IPS-NIHi7 (cell line): ENCODE data around the gene MALSU1.
A peak's percentile ranks its signal among the peaks of the same experiment; 100 is the strongest.

ENCODE experiments used
- DNase-seq: peaks from one replicate; pipeline ENCODE4 v3.0.0; 2012; ENCODE audit warnings: mixed read lengths; ENCODE audit errors: extremely low spot score

The MALSU1 gene

DNA sequence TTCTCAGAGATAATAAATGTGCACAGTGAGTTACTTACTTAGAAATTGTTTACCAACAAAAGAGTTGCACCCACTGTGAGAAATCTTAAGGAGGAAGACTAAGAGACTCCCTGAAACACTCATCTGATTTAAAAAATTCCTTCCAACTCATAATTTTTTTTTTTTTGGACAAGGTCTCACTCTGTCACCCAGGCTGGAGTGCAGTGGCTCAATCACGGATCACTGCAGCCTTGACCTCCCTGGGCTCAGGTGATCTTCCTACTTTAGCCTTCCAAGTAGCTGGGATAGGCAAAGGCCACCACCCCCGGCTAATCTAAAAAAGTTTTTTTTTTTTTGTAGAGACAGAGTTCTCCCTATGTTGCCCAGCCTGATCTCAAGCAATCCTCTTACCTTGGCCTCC lies 36.0 kb downstream of the MALSU1 start:
- DNase-seq: no peak

DNA sequence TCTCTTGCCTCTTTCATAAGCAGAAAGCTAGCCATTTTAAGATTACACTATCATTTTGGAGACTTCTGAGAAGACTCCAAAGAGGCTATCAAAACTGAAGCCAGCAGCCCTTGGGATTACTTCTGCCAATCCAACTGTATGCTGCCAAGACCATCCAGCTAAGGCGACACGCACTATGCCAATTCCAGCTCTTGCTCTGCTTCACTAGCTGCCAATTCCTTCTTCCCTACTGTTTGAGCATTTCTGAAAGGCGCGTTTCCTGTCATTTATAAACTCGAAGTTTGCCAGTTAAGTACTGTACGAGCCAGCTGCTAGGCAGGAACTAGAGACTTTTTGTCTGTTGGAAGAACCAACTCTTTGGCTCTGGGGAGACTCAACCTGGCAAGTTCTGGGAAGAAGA lies 36.5 kb downstream of the MALSU1 start:
- DNase-seq: no peak

DNA sequence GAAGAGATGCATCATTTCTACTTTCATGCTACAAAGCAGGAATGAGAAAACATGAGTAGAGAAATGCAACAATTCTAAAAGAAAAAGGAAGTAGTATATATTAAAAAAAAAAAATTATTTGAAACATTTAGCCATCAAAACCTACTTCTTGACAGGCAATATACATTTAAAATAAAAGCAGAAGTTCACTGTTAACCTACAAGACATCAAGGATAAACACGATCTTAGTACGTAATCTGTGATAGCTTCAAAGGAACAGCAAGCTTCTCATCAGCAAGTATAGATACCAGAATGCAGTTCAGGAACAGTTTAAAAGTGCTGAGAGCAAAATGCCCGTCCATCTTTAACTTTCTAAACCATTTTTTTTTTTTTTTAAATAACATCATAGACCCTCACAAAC lies 36.9 kb downstream of the MALSU1 start:
- no peak for DNase-seq

DNA sequence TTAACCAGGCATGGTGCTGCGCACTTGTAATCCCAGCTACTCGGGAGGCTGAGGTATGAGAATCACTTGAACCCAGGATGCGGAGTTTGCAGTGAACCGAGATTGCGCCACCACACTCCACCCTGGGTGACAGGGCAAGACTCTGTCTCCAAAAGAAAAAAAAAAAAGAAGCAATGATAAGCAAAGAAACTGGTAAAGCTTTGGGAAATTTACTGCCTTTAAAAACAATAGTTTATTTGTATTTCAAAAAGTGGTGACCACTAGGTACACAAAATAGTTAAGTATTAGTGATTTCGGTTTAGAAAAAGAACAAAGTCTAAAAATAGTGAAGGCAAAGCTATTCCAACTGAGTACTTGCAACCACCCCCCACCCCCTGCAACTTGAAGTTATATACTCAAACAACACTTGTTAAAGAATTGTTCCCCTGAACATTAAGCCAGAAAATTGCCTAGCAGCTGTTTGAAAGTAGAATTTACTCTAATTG lies 37.7 kb downstream of the MALSU1 start:
- no peak for DNase-seq

DNA sequence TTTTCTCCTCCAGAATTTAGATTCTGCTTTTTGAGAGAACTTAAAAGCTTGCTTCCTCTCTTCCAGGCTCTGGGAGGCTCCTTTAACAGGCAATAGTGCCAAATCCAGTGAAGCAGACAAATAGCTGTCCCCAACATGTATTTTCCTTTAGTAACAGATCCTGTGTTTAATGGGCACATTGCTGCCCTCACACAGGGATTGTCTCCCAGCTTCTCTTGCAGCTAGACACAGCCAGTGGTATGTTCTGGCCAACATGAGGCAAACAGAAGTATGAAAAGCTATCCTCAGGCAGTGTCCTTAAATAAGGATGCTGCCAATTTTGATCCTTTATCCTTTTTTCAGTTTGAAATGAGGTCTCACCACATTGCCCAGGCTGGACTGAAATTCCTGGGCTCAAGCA lies 38.2 kb downstream of the MALSU1 start:
- no peak for DNase-seq

DNA sequence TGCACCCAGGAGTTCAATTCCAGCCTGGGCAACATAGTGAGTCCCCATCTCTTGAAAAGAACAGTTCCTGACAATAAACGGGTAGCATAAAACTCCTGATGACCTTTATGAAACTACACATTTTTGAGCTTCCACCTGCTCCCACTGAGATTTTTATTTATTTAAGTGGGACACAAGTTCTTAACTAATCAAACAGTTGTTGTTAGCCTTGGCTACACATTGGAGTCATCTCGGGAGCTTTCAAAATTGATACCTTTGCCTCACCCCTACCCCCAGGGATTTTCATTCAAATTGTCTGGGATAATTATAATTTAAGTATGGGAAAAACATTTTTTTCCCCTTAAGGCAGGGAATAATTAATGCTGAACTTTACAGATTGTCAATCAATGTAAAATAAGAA lies 39.3 kb downstream of the MALSU1 start:
- no peak for DNase-seq

DNA sequence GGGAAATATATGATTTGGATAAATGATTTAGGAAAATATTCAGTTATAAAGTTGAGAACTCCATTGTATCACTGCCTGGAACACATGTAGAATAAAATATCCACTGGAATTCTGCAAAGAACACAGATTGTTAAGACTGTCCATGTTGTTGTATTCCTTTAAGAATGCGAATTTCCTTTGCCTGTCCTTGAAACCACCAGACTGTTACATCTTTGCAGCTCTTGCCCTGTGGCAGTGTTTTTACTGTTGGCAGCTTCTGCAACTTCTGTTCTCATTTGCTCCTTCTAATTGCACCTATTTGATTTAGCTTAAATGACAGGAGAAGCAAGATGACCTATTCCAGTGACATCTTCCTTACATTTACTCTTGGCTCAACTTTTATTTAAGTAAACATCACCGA lies 39.7 kb downstream of the MALSU1 start:
- DNase-seq: no peak

DNA sequence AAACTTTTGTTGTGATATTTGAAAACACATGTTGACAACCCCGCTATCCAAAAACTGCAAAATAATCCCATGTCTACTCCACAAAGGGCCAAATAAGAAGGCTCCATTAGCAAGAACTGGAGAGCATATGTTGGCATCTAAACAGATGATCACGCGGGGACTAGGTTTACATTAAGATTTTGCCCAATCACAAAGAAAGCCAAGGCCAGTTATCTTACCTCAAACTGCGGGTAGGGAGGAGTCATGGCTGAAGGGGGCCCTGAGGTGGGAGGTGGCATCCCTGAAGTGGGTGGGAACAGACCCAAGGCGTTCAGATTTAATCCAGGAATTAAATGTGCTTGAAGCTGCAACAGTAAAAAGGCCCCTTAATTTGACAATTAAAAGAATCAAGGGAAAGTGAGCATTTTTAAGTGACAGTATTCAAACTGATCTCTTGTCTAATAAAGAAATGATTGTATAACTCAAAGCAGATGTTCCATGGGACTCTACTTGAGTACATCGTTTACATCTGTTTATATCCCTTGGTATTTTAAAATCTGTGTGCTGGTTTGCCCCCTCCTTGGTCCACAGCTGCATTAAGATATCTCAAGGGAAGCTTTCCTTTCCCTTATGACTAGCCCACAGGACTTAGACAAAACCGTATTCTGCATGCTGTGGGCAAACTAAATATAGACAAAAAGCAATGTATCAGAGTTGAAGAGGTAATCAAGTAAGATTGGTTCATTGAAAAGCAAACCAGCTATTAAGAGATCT lies 42.9 kb downstream of the MALSU1 start:
- no peak for DNase-seq

DNA sequence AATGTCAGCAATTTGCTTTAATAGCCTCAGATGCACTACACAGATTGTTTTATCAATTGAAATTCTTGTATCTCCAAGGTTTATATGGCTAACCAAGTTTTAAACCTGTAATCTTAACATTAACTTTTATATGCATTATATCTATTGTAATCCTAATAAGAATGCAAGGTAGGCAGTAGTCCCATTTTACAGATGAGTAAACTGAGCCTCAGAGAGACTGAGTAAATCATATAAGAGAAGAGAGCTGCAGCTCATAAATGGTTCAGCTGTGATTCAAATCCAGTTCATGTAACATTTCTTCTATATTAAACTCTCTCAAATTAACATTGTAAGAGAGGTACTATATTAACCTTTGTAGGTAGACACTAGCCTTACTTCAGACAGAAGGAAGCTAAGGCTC lies 44.0 kb downstream of the MALSU1 start:
- DNase-seq: no peak

DNA sequence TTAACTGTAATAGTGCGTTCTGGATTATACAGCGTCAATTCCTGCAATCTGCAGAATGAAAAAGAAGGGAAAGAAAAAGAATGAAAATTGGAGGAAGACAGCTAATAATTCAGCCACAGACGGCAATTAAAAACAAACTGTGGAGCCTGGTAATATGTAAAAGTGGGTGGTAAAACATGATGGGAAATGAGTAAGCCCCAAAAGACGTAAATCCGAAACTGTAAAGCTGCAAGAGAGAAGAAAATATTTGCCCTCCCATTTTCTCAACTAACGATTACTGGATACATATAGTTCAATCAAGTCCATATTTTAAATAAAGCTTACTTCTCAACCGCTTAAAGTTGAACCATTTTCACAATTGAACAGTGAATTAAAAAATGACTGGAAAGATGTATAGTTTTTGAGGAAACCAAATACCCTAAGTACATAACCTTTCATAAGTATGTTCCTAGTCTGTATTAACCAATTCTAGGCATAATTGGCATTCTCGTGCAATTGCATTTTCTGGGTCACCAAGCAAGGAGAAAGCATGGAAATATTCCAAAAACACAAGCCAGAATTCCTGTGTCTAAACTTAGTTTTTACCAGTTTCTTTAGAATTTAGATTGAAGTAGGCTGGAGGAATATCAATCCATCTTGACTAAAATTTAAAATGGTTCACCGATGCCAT lies 44.8 kb downstream of the MALSU1 start:
- DNase-seq: no peak

DNA sequence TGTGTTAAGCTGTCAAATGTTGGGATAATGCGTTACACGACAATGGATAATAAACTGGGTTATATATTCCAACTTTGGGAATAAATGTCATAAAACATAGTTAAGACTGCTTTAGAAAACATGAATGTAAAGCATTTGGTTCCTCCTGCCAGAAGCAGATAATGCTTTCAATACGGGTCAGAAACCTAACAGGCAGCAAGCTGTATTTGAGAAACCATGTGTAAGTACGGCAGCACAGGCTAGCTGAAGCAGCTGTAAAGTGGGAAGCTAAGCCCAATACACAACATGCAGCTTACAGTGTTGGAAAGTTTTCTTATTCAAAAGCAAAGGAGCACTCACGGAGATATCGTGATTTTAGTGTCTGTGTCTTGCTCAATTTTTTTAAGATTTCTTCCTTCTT lies 46.5 kb downstream of the MALSU1 start:
- DNase-seq: no peak

DNA sequence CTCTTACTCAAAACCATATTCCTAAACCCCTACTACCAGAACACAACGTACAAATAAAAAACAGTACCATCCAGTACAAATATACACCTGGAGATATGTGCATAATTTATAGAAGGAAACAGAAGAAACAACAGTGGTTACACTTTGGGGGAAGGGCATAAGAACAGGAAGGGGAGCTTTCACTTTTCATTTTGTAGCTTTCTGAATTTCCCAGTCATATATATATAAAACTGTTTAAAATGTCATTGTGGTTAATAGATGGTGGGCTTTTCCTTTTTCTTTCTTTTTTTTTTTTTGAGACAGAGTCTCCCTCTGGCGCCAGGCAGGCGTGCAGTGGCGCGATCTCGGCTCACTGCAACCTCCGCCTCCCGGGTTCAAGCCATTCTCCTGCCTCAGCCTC lies 47.2 kb downstream of the MALSU1 start:
- DNase-seq: no peak

DNA sequence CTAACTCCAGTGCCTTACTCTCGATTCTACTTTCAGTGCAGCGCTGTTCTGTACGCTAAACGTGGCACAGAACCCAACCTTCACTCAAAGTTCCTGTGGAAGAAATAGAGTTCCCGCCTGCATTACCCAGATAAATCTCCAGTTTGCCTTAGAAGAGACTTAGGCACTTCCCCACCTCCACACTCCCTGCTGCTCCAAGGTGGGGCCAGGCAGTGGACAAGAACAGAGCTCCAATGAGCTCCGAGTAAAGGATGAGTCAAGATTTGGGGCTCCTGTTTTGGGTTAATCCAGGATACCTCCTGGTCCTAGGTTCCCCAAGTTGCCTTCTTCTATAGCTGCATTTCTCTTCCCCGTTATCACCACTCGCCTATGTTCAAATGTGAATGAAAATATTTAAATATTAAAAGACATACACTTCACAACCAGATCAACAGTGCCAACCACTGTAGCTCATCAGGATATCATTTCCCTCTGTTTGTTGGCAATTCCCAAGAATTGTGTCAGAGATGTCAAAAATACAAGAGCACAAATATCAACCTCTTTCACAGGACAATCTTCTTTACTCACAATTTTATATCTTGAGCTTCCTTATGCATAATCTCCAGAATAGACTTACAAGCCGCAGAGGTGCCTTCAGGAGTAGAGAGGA lies 48.0 kb downstream of the MALSU1 start:
- DNase-seq: no peak

DNA sequence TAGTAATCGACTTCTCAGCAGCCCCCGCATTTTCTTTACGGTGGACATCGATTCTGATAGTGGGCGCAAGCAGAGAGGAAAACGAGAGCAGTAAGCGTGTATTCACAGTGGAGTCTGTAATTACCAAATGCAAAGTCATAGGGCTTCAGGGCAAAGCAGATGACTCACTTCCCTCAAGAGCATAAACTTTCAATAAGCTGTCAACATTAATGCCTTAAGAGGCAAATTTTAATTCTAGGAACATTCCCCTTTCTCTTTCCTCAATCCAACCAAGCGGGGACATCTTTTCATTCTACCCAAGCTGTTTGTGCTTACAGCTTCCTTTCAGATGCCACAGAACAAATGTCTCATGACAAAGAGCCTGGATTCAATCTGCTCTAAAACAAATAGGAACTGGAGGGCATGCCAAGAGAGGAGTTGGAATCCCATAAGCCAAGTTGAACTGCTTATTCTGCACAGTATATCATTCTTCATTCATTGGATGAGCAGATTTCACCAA lies 48.6 kb downstream of the MALSU1 start:
- DNase-seq: no peak

DNA sequence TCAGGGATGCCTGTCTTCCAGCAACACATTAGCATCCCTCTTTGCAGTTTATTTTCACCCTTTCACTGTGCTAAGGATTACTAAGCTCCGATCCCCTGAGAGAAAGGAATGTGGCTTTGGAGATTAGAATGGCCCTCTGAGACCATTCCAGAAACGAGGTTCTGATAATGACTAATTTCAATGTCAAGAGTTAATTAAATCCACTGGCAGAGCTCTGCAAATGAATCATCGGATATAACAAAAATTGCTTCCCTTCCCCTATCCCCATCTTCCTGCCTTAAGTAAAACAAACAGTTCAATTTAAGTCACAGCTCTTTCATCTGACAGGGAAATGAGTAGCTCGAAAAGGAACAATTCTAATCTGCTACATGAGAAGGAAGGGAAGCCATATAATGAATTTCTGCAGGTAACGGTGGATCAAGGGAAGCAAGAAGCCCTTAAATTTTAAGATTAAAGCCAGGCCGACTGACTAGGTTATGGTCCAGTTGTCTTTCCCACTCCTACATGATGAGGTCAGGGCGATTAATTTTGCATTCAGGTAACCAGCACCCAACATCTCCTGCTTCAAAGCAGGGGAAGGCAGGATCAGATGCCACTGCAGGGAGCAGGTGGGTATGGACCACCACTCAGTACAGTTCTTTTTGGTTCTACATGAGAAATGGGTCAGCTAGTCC lies 50.5 kb downstream of the MALSU1 start:
- peak; percentile 39 for DNase-seq

DNA sequence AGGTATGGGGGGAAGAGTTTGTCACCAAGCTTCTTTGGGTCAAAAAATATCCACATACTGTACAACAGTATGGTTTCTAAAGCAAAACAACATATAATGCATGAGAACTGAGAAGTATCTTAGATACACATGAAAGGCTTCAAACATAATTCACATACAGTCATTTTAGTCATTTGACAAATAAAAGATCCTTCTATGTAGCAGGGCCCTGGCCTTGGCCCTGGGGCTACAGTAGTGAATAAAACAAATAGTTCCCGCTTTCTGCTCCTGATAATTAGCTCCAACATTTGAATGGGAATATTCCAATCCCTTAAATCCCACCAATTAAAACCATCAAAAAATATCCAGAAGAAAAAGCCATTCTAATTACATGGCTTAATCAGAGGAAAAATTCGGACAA lies 51.3 kb downstream of the MALSU1 start:
- no peak for DNase-seq

DNA sequence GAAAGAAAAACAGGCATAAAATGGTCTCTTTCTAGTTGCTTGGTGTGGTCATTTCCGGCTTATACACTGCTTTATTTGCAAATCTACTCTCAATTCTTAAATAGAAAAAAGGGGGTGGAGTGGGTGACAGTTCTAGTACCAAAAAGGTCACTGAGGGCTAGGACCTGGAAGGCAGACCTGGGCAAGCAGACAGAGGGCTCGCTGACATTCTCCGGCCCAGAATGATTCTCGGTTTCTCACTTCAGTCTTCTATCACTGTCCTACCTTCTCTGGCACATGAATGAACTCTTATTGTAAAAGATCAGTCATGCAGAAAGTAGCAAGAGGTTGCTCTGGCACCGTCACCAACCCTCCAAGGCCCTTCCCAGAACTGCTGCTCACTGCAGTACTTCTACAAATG lies 54.0 kb downstream of the MALSU1 start:
- DNase-seq: no peak

DNA sequence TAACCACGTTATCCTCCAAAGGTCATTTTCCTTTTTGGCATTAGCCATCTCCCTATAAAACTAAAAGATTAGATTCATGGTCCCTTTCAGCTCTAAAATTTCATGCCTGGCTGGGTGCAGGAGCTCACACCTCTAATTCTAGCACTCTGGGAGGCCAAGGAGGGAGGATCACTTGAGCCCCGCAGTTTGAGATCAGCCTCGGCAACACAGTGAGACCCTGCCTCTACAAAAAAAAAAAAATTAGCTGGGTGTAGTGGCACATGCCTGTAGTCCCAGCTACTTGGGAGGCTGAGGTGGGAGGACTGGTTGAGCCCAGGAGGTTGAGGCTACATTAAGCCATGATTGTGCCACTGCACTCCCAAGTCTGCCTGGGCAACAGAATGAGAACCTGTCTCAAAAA lies 57.0 kb downstream of the MALSU1 start:
- DNase-seq: no peak

DNA sequence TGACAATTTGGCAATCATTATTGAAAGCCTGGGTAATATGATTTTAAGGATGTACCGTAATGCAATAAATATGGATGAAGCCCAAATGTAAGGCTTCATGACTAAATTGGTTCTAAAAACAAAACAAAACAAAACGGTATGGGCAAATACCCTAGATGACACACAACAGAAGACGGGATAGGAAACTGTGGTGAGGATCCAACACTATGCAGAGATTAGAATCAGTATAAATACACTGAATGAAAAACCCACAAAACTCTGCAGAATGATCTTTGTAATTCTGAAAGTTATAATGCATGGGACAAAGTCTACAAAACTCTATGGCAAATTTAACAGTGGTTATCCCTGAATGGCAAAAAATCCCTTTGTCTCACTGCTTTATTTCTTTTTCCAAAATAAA lies 57.6 kb downstream of the MALSU1 start:
- DNase-seq: no peak

DNA sequence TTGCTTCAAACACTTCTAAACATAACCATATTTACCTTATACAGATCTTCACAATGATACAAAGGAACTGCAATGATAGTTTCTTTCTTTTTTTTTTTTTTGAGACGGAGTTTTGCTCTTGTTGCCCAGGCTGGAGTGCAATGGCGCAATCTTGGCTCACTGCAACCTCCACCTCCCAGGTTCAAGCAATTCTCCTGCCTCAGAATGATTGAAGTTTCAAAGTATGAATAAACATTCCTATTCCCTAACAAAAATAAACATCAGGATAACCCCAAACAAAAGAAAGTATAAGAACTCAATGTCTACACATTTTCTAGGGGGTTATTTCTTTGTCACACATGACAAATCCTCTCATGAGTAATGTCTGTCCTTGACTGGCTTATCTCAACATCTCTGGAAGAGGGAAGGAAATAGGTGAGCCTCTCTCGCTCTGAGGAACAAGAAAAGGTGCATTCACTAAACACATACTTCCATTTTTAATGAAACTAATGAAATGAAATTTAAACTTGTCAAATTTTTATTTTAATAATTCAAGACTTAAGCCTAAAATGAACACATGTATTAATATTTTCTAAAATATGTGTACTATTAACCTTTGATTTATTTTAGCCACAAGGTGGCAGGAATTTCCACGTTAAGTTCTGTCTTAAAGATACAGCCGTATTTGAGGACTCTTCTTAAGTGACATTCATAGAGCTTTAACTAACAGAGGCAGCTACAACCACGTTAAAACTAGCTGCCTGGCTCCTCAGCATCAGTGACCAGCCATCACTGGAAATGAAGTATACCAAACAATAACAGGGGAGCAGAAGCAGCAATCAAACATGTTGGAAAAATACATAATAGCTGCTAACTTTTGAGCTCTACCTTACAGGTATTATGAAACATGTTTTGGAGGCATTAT lies 58.3 kb downstream of the MALSU1 start:
- no peak for DNase-seq

DNA sequence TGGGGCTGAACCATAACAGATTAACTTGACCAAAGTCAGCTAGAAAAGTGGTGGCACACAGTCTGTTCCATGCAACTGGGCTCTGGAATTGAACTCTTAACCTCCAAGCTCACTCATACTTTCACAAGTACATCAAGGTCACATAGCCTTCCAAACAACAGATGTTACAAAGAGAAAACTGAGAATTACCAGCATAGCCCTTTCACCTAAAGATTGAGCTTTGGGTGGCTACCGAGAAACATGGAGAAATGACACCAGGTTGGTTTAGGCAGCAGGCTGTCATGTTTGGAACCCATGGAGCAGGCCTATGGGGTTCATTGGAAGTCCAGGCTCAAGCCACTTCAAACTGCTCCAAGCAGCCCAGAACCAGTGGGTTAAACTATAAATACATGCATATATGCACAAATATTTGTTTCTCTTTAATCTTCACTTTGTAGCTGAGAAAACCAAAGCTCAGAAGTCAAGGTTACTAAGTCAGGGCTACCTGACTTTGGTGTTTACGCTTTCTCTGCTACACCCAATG lies 59.1 kb downstream of the MALSU1 start:
- no peak for DNase-seq
